Neural cell (in vitro differentiated cells): ENCODE results near the gene LRFN3. TPM values are rescaled to one million over a fixed set of nuclear protein-coding genes. Genes with fewer than 3 reads are reported as not detected.

Source experiments
- H2AFZ ChIP-seq: fragments of 200-600, 300-800 bp; sonication (generic), shearing (Covaris generic); 2 replicates; pipeline ENCODE4 v1.6.0; 2014; ENCODE audit warnings: low read depth, mild to moderate bottlenecking, antibody characterized with exemption, low read length, moderate library complexity
- H3F3A ChIP-seq: fragments of 200-600 bp; shearing (Covaris generic); 2 replicates; pipeline ENCODE4 v1.6.1; 2016; ENCODE audit warnings: mild to moderate bottlenecking, moderate library complexity, mixed read lengths, antibody characterized with exemption, low read length; ENCODE audit not compliant: insufficient read depth, poor library complexity, severe bottlenecking
- H3K27ac ChIP-seq: fragments of 200-600, 300-800 bp; sonication (generic), shearing (Covaris generic); 2 replicates; pipeline ENCODE4 v1.5.1; 2014; ENCODE audit warnings: mild to moderate bottlenecking, low read length, moderate library complexity
- H3K27me3 ChIP-seq: fragments of 300-800, 200-600 bp; sonication (generic), shearing (Covaris generic); 2 replicates; pipeline ENCODE4 v1.6.0; 2014; ENCODE audit warnings: mild to moderate bottlenecking, low read depth, low read length, moderate library complexity; ENCODE audit not compliant: insufficient read depth
- H3K36me3 ChIP-seq: fragments of 300-800, 200-600 bp; sonication (generic), shearing (Covaris generic); 2 replicates; pipeline ENCODE4 v1.5.1; 2014; ENCODE audit warnings: mild to moderate bottlenecking, antibody characterized with exemption, low read length, moderate library complexity; ENCODE audit not compliant: insufficient read depth
- H3K4me2 ChIP-seq: fragments of 300-800, 200-600 bp; sonication (generic), shearing (Covaris generic); 2 replicates; pipeline ENCODE4 v1.6.0; 2014; ENCODE audit warnings: mild to moderate bottlenecking, low read length
- H3K4me3 ChIP-seq: fragments of 300-800, 200-600 bp; sonication (generic), shearing (Covaris generic); 2 replicates; pipeline ENCODE4 v1.5.1; 2014; ENCODE audit warnings: mild to moderate bottlenecking, low read length, moderate library complexity
- H3K79me2 ChIP-seq: fragments of 200-600 bp; shearing (Covaris generic); replicated peaks from 2 replicates; pipeline ENCODE4 v1.6.0; 2014; ENCODE audit warnings: mild to moderate bottlenecking, low read length, moderate library complexity; ENCODE audit not compliant: insufficient read depth
- H3K9ac ChIP-seq: fragments of 300-800, 200-600 bp; sonication (generic), shearing (Covaris generic); 2 replicates; pipeline ENCODE4 v1.6.1; 2016; ENCODE audit warnings: mild to moderate bottlenecking, low read length, mixed read lengths
- H3K9me2 ChIP-seq: fragments of 200-600 bp; shearing (Covaris generic); 2 replicates; pipeline ENCODE4 v1.6.1; 2016; ENCODE audit warnings: mild to moderate bottlenecking, low read length, mixed read lengths; ENCODE audit not compliant: insufficient read depth
- H3K9me3 ChIP-seq: fragments of 200-600, 300-800 bp; sonication (generic), shearing (Covaris generic); 2 replicates; pipeline ENCODE4 v1.6.1; 2016; ENCODE audit warnings: mild to moderate bottlenecking, mixed run types, low read length, moderate library complexity, mixed read lengths
- H4K20me1 ChIP-seq: fragments of 200-600 bp; shearing (Covaris generic); 2 replicates; pipeline ENCODE4 v1.6.1; 2016; ENCODE audit warnings: mild to moderate bottlenecking, mixed run types; ENCODE audit not compliant: insufficient read depth
- EP300 ChIP-seq: fragments of 450-650 bp; conservative IDR thresholded peaks from 2 replicates; pipeline ENCODE4 v1.6.1; 2014; ENCODE audit warnings: antibody characterized with exemption, mild to moderate bottlenecking, moderate library complexity; ENCODE audit not compliant: poor library complexity, severe bottlenecking
- EZH2 ChIP-seq: fragments of 200-600, 300-800 bp; shearing (Covaris generic), sonication (generic); IDR thresholded peaks from 2 replicates; pipeline ENCODE4 v1.6.1; 2014; ENCODE audit warnings: antibody characterized with exemption, low read length, borderline replicate concordance, mild to moderate bottlenecking; ENCODE audit not compliant: insufficient read depth, poor library complexity, severe bottlenecking
- MXI1 ChIP-seq: fragments of 450-650 bp; conservative IDR thresholded peaks from 2 replicates; pipeline ENCODE4 v1.6.1; 2014; ENCODE audit warnings: antibody characterized with exemption, mild to moderate bottlenecking; ENCODE audit not compliant: poor library complexity, severe bottlenecking
- POLR2AphosphoS5 ChIP-seq: IDR thresholded peaks from 2 replicates; pipeline ENCODE4 v1.6.1; 2012
- RAD21 ChIP-seq: fragments of 450-650 bp; conservative IDR thresholded peaks from 2 replicates; pipeline ENCODE4 v1.6.1; 2014; ENCODE audit warnings: antibody characterized with exemption, mild to moderate bottlenecking, moderate library complexity
- SMC3 ChIP-seq: fragments of 450-650 bp; conservative IDR thresholded peaks from 2 replicates; pipeline ENCODE4 v1.6.1; 2014; ENCODE audit warnings: antibody characterized with exemption, mild to moderate bottlenecking, moderate library complexity; ENCODE audit not compliant: poor library complexity
- TAF1 ChIP-seq: IDR thresholded peaks from 2 replicates; pipeline ENCODE4 v1.6.1; 2012; ENCODE audit warnings: low read depth
- polyA plus RNA-seq: library from polyadenylated mRNA; depleted of rRNA; stranded (reverse); fragments of >200 nt; gene quantifications from 2 replicates; pipeline ENCODE4 v1.2.3, GENCODE V29; 2014
- TF ChIP-seq, protein P1 (sequence below): fragments of 450-650 bp; IDR thresholded peaks from 2 replicates; pipeline ENCODE4 v1.5.1; 2014; ENCODE audit warnings: antibody characterized with exemption, mild to moderate bottlenecking, moderate library complexity; ENCODE audit not compliant: poor library complexity, severe bottlenecking
- TF ChIP-seq, protein P2 (sequence below): IDR thresholded peaks from 2 replicates; pipeline ENCODE4 v1.6.1; 2012; ENCODE audit warnings: borderline replicate concordance

LRFN3 gene
- polyA plus RNA-seq, 1 donor from 2014 or later, result 11.1 TPM

- Histone ChIP-seq H3K36me3 (no peaks in the 10 kb centered on the region), H2AFZ (no peak overlapping the region), H3F3A (peaks cover 3% of the 10 kb centered on the region), H3K9ac (no peak overlapping the region), H3K79me2 (no peaks in the 10 kb centered on the region), H3K9me3 (no peaks in the 10 kb centered on the region), H3K4me3 (no peak overlapping the region), H4K20me1 (no peaks in the 10 kb centered on the region), H3K27me3 (no peaks in the 10 kb centered on the region), H3K9me2 (no peaks in the 10 kb centered on the region), H3K27ac (no peak overlapping the region), H3K4me2 (no peak overlapping the region)
- TF ChIP-seq SMC3 (no peak), EZH2 (no peak), RAD21 (no peak), POLR2AphosphoS5 (no peak)
Observed at GRCh38 chr19:35928507-35928906, 7.7 kb upstream of the LRFN3 start.

GRCh38 chr19:35929876-35930275 lies 6.3 kb upstream of the LRFN3 start:
- no peaks in the 10 kb centered on the region for H3K79me2 ChIP-seq
- TF ChIP-seq TAF1 (no peak), POLR2AphosphoS5 (no peak), RAD21 (no peak)
- TF ChIP-seq, protein P1, sequence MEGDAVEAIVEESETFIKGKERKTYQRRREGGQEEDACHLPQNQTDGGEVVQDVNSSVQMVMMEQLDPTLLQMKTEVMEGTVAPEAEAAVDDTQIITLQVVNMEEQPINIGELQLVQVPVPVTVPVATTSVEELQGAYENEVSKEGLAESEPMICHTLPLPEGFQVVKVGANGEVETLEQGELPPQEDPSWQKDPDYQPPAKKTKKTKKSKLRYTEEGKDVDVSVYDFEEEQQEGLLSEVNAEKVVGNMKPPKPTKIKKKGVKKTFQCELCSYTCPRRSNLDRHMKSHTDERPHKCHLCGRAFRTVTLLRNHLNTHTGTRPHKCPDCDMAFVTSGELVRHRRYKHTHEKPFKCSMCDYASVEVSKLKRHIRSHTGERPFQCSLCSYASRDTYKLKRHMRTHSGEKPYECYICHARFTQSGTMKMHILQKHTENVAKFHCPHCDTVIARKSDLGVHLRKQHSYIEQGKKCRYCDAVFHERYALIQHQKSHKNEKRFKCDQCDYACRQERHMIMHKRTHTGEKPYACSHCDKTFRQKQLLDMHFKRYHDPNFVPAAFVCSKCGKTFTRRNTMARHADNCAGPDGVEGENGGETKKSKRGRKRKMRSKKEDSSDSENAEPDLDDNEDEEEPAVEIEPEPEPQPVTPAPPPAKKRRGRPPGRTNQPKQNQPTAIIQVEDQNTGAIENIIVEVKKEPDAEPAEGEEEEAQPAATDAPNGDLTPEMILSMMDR, result no peak
- TF ChIP-seq, protein P2, sequence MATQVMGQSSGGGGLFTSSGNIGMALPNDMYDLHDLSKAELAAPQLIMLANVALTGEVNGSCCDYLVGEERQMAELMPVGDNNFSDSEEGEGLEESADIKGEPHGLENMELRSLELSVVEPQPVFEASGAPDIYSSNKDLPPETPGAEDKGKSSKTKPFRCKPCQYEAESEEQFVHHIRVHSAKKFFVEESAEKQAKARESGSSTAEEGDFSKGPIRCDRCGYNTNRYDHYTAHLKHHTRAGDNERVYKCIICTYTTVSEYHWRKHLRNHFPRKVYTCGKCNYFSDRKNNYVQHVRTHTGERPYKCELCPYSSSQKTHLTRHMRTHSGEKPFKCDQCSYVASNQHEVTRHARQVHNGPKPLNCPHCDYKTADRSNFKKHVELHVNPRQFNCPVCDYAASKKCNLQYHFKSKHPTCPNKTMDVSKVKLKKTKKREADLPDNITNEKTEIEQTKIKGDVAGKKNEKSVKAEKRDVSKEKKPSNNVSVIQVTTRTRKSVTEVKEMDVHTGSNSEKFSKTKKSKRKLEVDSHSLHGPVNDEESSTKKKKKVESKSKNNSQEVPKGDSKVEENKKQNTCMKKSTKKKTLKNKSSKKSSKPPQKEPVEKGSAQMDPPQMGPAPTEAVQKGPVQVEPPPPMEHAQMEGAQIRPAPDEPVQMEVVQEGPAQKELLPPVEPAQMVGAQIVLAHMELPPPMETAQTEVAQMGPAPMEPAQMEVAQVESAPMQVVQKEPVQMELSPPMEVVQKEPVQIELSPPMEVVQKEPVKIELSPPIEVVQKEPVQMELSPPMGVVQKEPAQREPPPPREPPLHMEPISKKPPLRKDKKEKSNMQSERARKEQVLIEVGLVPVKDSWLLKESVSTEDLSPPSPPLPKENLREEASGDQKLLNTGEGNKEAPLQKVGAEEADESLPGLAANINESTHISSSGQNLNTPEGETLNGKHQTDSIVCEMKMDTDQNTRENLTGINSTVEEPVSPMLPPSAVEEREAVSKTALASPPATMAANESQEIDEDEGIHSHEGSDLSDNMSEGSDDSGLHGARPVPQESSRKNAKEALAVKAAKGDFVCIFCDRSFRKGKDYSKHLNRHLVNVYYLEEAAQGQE, result no peak
- H3K27me3 ChIP-seq, result no peaks in the 10 kb centered on the region
- H3K4me3 ChIP-seq, result no peak overlapping the region
- H2AFZ ChIP-seq, result no peak overlapping the region
- H3K9me3 ChIP-seq, result no peaks in the 10 kb centered on the region
- H3K4me2 ChIP-seq, result no peak overlapping the region
- no peak overlapping the region for H3K9ac ChIP-seq
- no peaks in the 10 kb centered on the region for H3K9me2 ChIP-seq
- H3K36me3 ChIP-seq, result no peaks in the 10 kb centered on the region
- peaks cover 3% of the 10 kb centered on the region for H3F3A ChIP-seq
- no peak overlapping the region for H3K27ac ChIP-seq
- H4K20me1 ChIP-seq, result no peaks in the 10 kb centered on the region

DNA sequence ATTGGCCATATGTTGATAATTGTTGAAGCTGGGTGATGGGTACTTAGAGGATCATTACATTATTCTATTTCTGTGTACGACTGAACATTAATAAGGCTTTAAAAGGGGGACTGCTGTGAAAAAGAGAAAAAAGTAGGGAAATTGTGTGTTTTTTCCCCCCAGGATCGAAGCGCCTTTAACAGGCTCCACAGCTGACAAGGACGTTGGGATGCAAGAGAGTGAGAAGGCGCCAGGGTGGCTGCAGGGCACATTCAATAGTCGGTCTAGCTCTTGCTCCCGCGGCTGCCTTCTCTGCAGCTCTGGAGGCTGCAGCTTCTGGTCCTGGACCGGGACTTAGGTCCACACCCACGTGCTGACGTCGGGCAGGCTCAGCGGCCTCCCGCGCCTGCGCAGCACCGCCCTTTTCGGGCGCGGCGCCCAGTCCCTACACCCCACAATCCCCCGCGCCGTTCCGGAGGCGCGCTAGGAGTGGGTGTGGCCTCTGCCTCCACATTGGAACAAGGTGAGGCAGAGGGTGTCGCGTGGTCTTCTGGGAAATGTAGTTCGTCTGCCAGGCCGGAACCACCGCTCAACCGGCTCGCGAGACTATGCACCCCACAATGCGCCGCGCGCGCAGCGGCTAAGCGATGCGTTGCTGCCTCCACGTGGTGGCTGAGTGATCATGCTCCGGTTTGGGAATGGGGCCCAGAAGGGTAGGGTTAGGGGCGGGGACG lies 4.9 kb upstream of the LRFN3 start:
- no peaks in the 10 kb centered on the region for H4K20me1 ChIP-seq
- H3K4me2 ChIP-seq, result peak overlapping the region; percentile 79
- peaks cover 11% of the 10 kb centered on the region for H3K79me2 ChIP-seq
- TF ChIP-seq TAF1 (peak; percentile 74), SMC3 (peak; percentile 97), EZH2 (no peak), MXI1 (peak; percentile 91), POLR2AphosphoS5 (peak; percentile 91), EP300 (peak; percentile 52), RAD21 (peak; percentile 100)
- TF ChIP-seq, protein P2, result peak; percentile 86
- TF ChIP-seq, protein P1, result peak; percentile 100
- no peaks in the 10 kb centered on the region for H3K36me3 ChIP-seq
- H3K9me3 ChIP-seq, result no peaks in the 10 kb centered on the region
- no peaks in the 10 kb centered on the region for H3K9me2 ChIP-seq
- H3K9ac ChIP-seq, result peak overlapping the region; percentile 76
- peak overlapping the region; percentile 73 for H2AFZ ChIP-seq
- H3K27me3 ChIP-seq, result no peaks in the 10 kb centered on the region
- H3K27ac ChIP-seq, result peak overlapping the region; percentile 77
- H3F3A ChIP-seq, result peaks cover 3% of the 10 kb centered on the region
- peak overlapping the region; percentile 67 for H3K4me3 ChIP-seq
